GM18951 (cell line): ENCODE measurements around the gene ZNF710.
A peak's percentile ranks its signal among the peaks of the same experiment; 100 is the strongest.
"Not testable (repeated sequence)": the region's sequence is repeated elsewhere in the genome, so short reads cannot be mapped to it uniquely, and the experiment has no call there.

Experiments
- POLR2A ChIP-seq: IDR thresholded peaks from 4 replicates; pipeline ENCODE4 v1.6.1; 2011; ENCODE audit warnings: mild to moderate bottlenecking; ENCODE audit not compliant: insufficient read length, insufficient read depth; ENCODE audit errors: extremely low read depth
- in situ Hi-C: fragments of 300-500 bp; cut with MboI; formaldehyde crosslinking; loops from one replicate; pipeline ENCODE4 v1.12.0; 2022; ENCODE audit warnings: low sequenced_read_pairs, mixed read lengths, inconsistent platforms; ENCODE audit not compliant: unreplicated experiment

Gene ZNF710

DNA sequence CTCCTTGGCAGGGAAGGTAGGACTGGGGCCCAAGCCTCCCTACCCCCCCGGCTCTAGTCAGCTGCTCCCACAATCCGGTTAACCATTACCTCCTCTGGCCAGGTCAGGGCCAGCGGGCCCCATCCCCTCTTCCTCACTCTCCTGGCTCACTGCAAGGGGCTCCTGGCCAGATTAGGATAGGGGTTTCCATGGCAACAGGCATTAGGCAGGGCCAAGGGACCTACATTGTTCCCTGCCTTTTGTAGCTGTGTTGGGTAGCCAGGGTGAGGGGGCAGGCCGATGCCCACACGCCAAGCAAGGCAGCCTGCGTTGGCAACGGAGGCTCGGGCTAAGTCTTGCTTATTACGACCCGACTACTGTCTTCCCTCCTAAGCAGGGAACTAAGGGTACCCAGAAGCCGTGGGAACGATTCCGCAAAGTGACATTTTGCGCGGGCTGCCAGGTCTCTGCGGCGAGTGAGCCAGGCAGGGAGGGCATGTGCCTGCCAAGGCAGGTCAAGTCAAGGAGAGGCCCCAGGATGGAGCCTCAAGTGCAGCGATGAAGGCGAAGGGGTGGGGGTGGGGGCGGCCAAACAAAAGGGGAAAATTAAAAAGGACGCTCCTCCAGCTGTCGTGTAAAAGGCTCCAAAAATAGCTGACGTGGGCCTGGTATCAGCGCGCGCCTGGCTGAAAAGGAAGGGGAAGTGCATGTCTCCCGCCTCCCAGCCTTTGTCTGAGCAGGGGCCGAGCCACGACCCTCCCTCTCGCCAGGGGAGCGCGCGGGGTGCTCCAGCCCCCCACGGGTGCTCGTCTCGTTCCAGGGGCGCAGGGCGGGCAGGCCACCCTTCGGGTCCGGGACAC, 100.2 kb downstream of the ZNF710 start:
- in situ Hi-C loops = no loop called here
- TF ChIP-seq POLR2A = peak; percentile 35

DNA sequence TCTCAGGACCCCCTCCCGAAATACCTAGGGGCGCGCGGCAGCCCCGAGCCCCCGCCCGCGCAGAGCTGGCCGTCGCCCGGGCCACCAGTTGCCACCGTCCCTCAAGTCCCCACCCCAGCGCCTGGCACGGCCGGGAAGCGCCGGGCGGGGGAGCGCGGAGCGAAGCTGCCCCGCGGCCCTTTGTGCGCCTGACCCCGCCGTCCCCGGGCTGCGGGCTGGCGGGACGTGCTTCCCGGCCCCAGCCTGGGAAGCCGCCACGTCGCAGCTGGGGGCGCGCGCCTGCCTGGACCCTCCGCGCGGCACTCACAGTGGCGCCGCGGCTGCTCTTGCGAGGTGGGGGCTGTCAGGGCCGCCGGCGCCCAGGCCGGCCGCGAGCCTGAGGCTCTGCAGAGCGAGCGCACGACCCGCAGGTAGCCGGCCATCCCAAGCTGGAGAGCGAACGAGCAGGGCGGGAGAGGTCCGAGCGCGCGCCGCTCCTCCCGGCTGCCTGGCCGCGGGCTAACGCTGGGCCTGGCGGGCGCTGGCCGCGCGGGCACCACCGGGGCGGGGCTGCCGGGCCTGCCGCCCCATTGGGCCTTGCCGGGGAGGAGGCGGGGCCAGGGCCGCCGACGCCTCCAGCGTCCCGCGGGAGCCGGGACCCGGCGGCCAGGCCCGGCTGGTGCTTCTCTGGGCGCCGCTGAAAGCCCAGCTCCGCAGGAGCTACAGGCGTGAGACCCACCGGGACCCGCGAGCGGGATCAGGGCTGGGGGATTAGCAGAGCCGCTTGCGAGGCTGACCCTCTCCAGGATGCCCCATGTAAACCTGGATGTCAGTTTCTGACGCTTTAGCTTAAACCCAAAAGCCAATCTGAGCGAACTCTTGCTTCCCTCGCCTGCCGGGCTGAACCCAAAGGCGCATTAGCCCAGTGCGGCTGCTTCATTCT, 101.1 kb downstream of the ZNF710 start, which contains the start of gene IDH2:
Gene IDH2, minus strand, starts transcription at position 500 of the 922 bp plus-strand sequence. Its CDS starts 78 bp downstream, at position 422.
- TF ChIP-seq POLR2A = peak; percentile 95

DNA sequence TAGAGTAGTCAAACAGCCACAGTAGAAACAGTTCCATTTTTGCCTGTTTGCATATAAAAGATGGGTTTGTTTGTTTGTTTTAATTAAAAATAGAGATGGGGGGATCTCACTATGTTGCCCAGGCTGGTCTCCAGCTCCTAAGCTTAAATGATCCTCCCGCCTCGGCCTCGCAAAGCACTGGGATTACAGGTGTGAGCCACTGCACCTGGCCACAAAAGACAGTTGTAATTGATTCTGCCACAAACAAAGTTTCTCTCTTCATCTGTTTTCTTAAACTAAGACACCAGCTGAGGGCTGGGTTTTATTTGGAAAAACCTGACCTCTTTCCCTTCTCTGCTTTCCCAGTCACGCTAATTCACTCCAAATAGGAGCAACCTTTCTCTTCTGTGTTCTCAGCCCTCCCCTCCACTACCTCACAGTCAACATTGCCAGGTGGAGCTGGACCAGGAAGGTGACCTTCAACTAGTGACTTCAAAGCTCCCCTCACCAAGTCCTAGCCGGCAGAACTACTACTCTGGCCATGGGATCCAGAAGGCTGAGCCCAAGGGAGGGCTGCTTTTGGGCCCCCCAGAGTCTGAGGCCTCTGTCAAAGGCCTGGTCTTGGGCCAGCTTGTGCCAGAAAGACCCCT, 102.7 kb downstream of the ZNF710 start:
- in situ Hi-C loops = no loop called here

More for the DNA sequence above, 101.1 kb downstream of the ZNF710 start, which contains the start of gene IDH2:
- in situ Hi-C loops = no loop called here

DNA sequence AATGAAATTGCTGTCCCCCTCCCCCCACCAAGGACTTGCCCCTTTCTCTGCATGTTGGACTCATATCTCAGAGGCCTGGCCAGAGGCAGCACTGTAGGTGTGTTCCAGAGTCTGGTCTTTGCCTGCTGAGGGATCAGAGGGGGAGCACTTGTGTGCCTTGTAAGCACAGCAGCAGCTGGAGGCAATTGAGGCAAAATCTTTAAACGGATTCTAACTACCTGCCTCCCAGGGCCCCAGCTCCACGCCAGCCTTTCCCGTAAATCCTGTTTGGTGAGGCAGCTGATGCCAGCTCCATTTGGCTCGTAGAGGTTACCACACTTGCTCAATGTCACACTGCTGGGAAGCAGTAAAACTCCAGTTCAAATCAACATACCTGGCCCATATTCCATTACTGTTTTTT, 103.4 kb downstream of the ZNF710 start:
- no peak for TF ChIP-seq POLR2A
- in situ Hi-C loops = no loop called here

More for the DNA sequence above, 102.7 kb downstream of the ZNF710 start:
- TF ChIP-seq POLR2A = no peak

DNA sequence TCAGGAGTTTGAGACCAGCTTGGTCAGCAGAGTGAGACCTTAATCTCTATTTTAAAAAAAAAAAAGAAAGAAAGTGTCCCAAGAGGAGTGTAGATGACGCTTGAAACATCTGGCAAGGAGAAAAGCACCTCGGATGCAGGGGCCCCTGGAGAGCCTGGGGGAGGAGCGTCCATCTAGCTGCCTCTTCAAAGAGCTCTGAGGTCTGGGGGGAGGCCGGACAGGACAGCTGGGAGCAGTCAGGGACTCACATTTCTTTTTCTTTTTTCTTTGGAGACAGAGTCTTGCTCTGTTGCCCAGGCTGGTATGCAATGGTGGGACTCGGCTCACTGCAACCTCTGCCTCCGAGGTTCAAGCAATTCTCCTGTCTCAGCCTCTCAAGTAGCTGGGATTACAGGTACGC, 104.4 kb downstream of the ZNF710 start:
- no peak for TF ChIP-seq POLR2A
- in situ Hi-C loops = no loop called here

DNA sequence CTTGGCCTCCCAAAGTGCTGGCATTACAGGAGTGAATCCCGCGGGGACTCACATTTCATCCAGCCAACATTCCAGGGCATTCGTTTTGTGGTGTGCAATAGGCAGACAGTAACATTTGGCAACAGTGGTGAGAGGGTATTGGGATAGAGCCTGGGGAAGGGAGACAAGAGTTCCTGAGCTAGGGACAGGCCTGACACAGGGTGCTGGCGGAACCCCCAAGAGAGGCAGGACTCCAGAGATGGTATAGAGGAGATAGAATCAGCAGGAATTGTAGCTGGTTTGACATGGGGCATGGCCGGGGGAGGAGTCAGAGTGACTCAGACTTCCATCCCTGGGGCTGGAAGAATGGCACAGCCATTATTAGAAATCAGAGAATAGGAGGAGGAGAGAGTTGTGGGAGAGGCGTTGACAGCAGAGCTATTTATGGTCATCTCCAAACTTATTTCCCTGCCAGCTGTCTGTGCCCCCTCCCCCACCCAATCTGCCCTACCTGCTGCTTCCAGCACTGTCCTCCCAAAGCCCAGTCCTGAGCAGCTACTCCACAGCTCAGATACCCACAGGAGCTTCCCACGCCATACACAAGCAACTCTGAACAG, 105.5 kb downstream of the ZNF710 start:
- in situ Hi-C loops = no loop called here
- no peak for TF ChIP-seq POLR2A

DNA sequence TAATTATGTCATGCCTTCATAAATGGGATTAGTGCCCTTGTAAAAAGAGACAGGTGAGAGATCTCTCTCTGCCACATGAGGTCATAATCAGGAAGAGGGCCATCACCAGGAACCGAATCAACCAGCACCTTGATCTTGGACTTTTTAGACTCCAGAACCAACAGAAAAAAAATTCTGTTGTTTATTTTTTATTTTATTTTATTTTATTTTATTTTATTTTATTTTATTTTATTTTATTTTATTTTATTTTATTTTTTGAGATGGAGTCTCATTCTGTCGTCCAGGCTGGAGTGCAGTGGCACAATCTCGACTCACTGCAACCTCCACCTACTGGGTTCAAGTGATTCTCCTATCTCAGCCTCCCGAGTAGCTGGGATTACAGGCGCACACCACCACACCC, 106.9 kb downstream of the ZNF710 start:
- in situ Hi-C loops = not testable (repeated sequence)

DNA sequence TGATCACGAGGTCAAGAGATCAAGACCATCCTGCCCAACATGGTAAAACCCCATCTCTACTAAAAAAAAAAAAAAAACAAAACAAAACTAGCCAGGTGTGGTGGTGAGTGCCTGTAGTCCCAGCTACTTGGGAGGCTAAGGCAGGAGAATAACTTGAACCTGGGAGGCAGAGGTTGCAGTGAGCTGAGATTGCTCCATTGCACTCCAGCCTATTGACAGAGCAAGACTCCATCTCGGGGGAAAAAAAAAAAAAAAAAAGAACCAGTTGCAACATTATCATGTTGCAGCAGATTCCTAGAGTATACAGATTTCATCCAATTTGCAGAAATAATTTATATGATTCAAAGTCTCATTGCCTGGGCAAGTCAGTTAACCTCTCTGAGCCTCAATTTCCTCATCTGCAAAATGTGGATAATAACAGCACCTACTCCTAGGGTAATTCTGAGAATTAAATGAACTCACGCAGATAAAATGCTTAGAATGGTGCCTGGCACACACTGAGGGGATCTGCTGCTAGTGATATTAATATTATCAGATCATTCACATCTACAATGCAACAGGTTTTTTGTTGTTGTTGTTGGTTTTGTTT, 108.1 kb downstream of the ZNF710 start:
- in situ Hi-C loops = not testable (repeated sequence)

DNA sequence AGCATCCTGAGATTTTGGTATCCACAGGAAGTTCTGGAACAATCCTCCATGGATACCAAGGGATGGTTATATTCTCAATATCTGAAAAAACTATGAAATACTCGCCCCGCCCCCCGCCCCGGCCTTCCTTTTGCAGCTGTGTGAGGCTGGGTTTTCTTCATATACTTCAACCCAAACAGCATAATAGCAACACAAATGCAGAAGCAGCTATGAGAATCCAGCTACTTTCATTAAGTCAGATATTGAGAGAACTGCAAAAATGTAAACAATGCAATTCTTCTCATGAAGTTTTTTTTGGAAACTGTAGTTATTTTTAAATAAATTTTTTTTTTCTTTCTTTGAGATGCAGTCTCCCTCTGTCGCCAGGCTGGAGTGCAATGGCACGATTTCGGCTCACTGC, 112.0 kb downstream of the ZNF710 start:
- no peak for TF ChIP-seq POLR2A
- in situ Hi-C loops = no loop called here

DNA sequence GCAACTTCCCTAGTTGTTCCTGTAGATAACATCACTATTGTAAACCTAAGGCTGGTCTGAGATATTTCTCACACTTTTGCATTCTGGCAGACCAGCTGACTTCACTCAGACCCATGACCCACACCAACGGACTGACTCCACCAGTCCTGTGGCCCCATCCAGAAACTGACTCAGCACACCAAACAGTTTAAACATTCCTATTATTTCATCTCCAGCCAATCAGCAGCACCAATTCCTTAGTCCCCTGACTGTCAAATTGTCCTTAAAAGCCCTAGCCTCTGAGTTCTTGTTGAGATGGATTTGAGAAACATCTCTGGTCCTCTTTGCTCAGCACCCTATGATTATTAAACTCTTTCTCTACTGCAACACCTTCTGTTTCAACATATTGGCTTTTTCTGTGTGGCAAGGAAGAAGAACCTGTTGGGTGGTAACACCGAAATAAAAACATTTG, 113.4 kb downstream of the ZNF710 start:
- TF ChIP-seq POLR2A = no peak
- in situ Hi-C loops = no loop called here

DNA sequence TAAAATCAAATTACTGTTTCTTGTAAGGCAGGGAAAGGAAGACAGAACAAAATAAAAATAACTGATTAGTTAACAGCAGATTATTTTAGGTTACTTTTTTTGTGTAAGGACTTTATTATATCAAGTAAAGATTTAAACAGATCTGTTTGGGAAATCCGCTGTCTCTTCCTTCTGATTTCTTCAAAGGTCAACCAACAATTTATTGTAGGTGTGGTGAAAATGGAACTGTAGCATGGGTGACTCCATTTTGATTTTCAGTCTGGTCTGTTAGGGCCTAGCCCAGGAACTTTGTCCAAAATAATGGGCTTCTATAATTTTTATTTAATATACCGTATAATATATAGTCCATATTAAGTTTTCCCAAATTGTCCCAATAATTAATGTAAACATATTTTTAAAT, 114.7 kb downstream of the ZNF710 start:
- in situ Hi-C loops = no loop called here
- no peak for TF ChIP-seq POLR2A

DNA sequence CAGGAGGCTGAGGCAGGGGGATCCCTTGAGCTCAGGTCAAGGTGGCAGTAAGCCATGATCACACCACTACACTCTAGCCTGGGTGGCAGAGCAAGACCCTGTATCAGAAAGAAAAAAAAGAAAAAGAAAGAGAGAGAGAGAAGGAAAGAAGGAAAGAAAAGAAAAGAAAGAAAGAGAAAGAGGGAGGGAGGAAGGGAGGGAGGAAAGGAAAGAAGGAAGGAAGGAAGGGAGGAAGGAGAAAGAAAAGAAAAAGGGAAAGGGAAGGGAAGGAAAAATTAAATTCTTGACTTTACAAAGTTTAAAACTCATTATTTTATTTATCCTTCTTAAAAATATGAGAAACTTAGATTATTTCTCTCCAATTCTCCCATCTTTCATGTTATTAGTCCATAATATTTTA, 118.2 kb downstream of the ZNF710 start:
- TF ChIP-seq POLR2A = no peak
- in situ Hi-C loops = no loop called here
